Panc1 (cell line): ENCODE measurements around the gene TRIM29. TPM values are rescaled to one million over a fixed set of nuclear protein-coding genes. Genes with fewer than 3 reads are reported as not detected.

ENCODE experiments used
- ATAC-seq: fragments of 200-7000 bp; cut with Tn5 transposase; 2 replicates; pipeline ENCODE4 v1.9.1; 2020; ENCODE audit warnings: mild to moderate bottlenecking, moderate library complexity
- BruUV-seq: library from RNA; stranded (reverse); fragments of 400-500 nt; replicated peaks from 2 replicates; lab custom pipeline; 2021; lab: Mats Ljungman, UMichigan
- CTCF ChIA-PET: fragments of 300-600 bp; sonication (Branson Sonifier 250); formaldehyde crosslinking; loops from one replicate; lab custom pipeline; 2022; ENCODE audit warnings: antibody characterized with exemption; lab: Charles Lee
- POLR2A ChIA-PET: fragments of 300-600 bp; sonication (Branson Sonifier 250); formaldehyde crosslinking; loops from one replicate; lab custom pipeline; 2022; ENCODE audit warnings: antibody characterized with exemption; lab: Charles Lee
- DNase-seq: peaks from one replicate; pipeline ENCODE4 v3.0.0-alpha.2; 2010; ENCODE audit warnings: low read depth, low spot score
- H3K27ac ChIP-seq: 2 replicates; pipeline ENCODE4 v1.5.1; 2011; ENCODE audit warnings: mild to moderate bottlenecking, low read length, inconsistent platforms
- H3K27me3 ChIP-seq: fragments of 200-500 bp; sonication (Bioruptor generic); 2 replicates; pipeline ENCODE4 v1.6.0; 2014; ENCODE audit warnings: low read length, inconsistent platforms; ENCODE audit not compliant: control insufficient read depth, insufficient read depth
- H3K36me3 ChIP-seq: fragments of 200-500 bp; sonication (Bioruptor generic); 2 replicates; pipeline ENCODE4 v1.5.1; 2014; ENCODE audit warnings: inconsistent platforms, mild to moderate bottlenecking, low read length, moderate library complexity; ENCODE audit not compliant: control insufficient read depth, insufficient read depth
- H3K4me1 ChIP-seq: 2 replicates; pipeline ENCODE4 v1.5.1; 2011; ENCODE audit warnings: inconsistent platforms, mild to moderate bottlenecking, low read length, moderate library complexity; ENCODE audit not compliant: control insufficient read depth, insufficient read depth
- H3K4me3 ChIP-seq, 2 experiments: 2 replicates each; pipeline ENCODE4 v1.5.1; 2011 to 2012; ENCODE audit warnings: low read depth in 2 of 2, low read length in 2 of 2, mild to moderate bottlenecking in 2 of 2, inconsistent platforms in 1 of 2, moderate library complexity in 1 of 2
- H3K9me3 ChIP-seq: fragments of 200-500 bp; sonication (Bioruptor generic); 2 replicates; pipeline ENCODE4 v1.5.1; 2014; ENCODE audit warnings: low read depth, mild to moderate bottlenecking, inconsistent platforms, low read length, moderate library complexity; ENCODE audit not compliant: control insufficient read depth, insufficient read depth
- POLR2AphosphoS5 ChIP-seq: IDR thresholded peaks from 2 replicates; pipeline ENCODE4 v1.6.1; 2012; ENCODE audit warnings: mild to moderate bottlenecking, low read depth, low read length, moderate library complexity
- SIN3A ChIP-seq: IDR thresholded peaks from 2 replicates; pipeline ENCODE4 v1.6.1; 2012; ENCODE audit warnings: low read depth, mild to moderate bottlenecking, low read length, moderate library complexity, borderline replicate concordance; ENCODE audit not compliant: insufficient read depth
- TCF7L2 ChIP-seq: IDR thresholded peaks from 2 replicates; pipeline ENCODE4 v1.6.1; 2011; ENCODE audit warnings: mild to moderate bottlenecking, low read depth, low read length, inconsistent platforms
- in situ Hi-C: cut with HindIII; loops from 2 replicates; pipeline ENCODE4 v1.10.0; 2016; ENCODE audit warnings: low sequenced_read_pairs, low pct_unique_long_range_greater_than_20kb
- intact Hi-C: fragments of 100-400 bp; cut with micrococcal nuclease; formaldehyde crosslinking; loops from one replicate; pipeline ENCODE4 v1.10.0; 2022; ENCODE audit not compliant: unreplicated experiment
- total RNA-seq: library from RNA; stranded (reverse); gene quantifications from one replicate; pipeline ENCODE4 v1.2.1, GENCODE V29; 2021; ENCODE audit not compliant: unreplicated experiment
- TF ChIP-seq, protein P1 (sequence below), 2 experiments: IDR thresholded peaks; 2 replicates each; pipeline ENCODE4 v1.6.1; 2011 to 2012; ENCODE audit warnings: low read depth in 2 of 2, control low read depth in 1 of 2, low read length in 1 of 2, mild to moderate bottlenecking in 1 of 2, moderate library complexity in 1 of 2; ENCODE audit not compliant: insufficient read depth in 1 of 2
- TF ChIP-seq, protein P2 (sequence below): fragments of 450-650 bp; IDR thresholded peaks from 2 replicates; pipeline ENCODE4 v1.5.1; 2017; ENCODE audit warnings: mild to moderate bottlenecking

Gene TRIM29
- total RNA-seq, 1 experiment from 2014 or later = 0.64 TPM

DNA sequence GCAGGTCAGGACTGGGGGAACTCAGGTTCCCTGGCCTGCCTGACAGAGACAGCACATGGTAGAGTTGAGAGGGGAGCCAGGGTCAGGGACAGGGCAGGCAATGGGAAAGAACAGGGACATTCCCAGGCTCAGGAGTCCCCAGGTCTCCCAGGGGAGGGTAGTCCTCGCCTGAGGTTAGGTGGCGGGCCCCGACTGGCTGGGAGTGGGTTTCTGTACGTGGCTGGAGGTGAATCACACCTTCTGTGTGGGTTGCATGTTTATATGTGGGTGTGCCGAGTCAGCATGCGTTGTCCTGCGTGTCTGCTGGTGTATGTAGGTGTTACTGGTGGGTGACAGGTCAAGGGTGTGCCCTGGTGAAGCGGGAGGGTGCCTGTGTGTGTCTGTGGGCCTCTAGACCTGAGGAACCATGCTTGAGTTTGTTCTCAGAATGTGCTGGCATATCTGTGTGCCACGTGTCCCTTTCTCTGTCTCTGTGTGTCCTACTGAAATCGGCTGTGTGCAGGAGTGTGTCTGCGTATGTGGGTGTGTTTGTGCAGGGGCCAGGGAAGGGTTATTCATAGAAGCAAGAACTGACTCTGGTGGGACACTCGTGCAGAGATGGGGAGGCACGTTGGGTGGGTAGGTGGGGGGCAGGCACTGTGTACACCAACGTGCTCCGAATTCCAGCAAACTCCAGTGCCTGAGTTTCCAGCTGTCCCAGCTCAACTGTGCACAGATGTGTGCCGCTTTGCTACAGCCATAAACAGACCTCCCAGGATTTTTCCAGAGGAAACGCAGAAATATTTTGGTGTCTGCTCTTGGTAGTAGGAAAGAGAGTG, 49.1 kb upstream of the TRIM29 start:
- H3K9me3 ChIP-seq = no peaks in the 10 kb centered on the region
- in situ Hi-C loops = no loop called here
- no peak for ATAC-seq
- no peaks in the 10 kb centered on the region for H3K4me1 ChIP-seq
- no TSS peak for BruUV-seq
- ChIA-PET POLR2A (no interaction called here), CTCF (no interaction called here)
- DNase-seq = no peak
- intact Hi-C loops = no loop called here
- H3K27me3 ChIP-seq = no peaks in the 10 kb centered on the region
- TF ChIP-seq TCF7L2 = no peak
- no peak for TF ChIP-seq POLR2AphosphoS5
- TF ChIP-seq, protein P1, sequence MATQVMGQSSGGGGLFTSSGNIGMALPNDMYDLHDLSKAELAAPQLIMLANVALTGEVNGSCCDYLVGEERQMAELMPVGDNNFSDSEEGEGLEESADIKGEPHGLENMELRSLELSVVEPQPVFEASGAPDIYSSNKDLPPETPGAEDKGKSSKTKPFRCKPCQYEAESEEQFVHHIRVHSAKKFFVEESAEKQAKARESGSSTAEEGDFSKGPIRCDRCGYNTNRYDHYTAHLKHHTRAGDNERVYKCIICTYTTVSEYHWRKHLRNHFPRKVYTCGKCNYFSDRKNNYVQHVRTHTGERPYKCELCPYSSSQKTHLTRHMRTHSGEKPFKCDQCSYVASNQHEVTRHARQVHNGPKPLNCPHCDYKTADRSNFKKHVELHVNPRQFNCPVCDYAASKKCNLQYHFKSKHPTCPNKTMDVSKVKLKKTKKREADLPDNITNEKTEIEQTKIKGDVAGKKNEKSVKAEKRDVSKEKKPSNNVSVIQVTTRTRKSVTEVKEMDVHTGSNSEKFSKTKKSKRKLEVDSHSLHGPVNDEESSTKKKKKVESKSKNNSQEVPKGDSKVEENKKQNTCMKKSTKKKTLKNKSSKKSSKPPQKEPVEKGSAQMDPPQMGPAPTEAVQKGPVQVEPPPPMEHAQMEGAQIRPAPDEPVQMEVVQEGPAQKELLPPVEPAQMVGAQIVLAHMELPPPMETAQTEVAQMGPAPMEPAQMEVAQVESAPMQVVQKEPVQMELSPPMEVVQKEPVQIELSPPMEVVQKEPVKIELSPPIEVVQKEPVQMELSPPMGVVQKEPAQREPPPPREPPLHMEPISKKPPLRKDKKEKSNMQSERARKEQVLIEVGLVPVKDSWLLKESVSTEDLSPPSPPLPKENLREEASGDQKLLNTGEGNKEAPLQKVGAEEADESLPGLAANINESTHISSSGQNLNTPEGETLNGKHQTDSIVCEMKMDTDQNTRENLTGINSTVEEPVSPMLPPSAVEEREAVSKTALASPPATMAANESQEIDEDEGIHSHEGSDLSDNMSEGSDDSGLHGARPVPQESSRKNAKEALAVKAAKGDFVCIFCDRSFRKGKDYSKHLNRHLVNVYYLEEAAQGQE (IDR thresholded peaks at IDR 0.05; ENCODE audit: insufficient read depth in 1 of 2, low read depth in 2 of 2, low read length in 1 of 2) = no peak
- TF ChIP-seq, protein P2, sequence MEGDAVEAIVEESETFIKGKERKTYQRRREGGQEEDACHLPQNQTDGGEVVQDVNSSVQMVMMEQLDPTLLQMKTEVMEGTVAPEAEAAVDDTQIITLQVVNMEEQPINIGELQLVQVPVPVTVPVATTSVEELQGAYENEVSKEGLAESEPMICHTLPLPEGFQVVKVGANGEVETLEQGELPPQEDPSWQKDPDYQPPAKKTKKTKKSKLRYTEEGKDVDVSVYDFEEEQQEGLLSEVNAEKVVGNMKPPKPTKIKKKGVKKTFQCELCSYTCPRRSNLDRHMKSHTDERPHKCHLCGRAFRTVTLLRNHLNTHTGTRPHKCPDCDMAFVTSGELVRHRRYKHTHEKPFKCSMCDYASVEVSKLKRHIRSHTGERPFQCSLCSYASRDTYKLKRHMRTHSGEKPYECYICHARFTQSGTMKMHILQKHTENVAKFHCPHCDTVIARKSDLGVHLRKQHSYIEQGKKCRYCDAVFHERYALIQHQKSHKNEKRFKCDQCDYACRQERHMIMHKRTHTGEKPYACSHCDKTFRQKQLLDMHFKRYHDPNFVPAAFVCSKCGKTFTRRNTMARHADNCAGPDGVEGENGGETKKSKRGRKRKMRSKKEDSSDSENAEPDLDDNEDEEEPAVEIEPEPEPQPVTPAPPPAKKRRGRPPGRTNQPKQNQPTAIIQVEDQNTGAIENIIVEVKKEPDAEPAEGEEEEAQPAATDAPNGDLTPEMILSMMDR = no peak
- no peak for TF ChIP-seq SIN3A
- no peaks in the 10 kb centered on the region for H3K36me3 ChIP-seq
- no peak overlapping the region for H3K4me3 ChIP-seq
- no peak overlapping the region for H3K27ac ChIP-seq

- no peak overlapping the region for H3K4me3 ChIP-seq
- H3K27ac ChIP-seq = no peak overlapping the region
- TF ChIP-seq POLR2AphosphoS5 = no peak
- TF ChIP-seq SIN3A = no peak
- TF ChIP-seq, protein P1 (IDR thresholded peaks at IDR 0.05; ENCODE audit: insufficient read depth in 1 of 2, low read depth in 2 of 2, low read length in 1 of 2) = no peak
- TF ChIP-seq, protein P2 = no peak
- no peak for TF ChIP-seq TCF7L2
- H3K9me3 ChIP-seq = no peaks in the 10 kb centered on the region
- no peaks in the 10 kb centered on the region for H3K4me1 ChIP-seq
- in situ Hi-C loops = no loop called here
- DNase-seq (no peak), ATAC-seq (no peak)
- H3K36me3 ChIP-seq = no peaks in the 10 kb centered on the region
- ChIA-PET POLR2A (no interaction called here), CTCF (no interaction called here)
- BruUV-seq = no TSS peak
- H3K27me3 ChIP-seq = no peaks in the 10 kb centered on the region
- intact Hi-C loops = no loop called here
Measured at GRCh38 chr11:120186456-120186773, 48.5 kb upstream of the TRIM29 start.
